22Rv1 (cell line): Measurements from ENCODE around the gene FHL2.

Source experiments
- ZFX ChIP-seq: fragments of 450-650 bp; IDR thresholded peaks from 2 replicates; pipeline ENCODE4 v1.6.1; 2017; ENCODE audit warnings: antibody characterized with exemption, borderline replicate concordance
- TF ChIP-seq, protein P1 (sequence below): fragments of 450-650 bp; IDR thresholded peaks from 2 replicates; pipeline ENCODE4 v1.5.1; 2017; ENCODE audit warnings: mild to moderate bottlenecking

DNA sequence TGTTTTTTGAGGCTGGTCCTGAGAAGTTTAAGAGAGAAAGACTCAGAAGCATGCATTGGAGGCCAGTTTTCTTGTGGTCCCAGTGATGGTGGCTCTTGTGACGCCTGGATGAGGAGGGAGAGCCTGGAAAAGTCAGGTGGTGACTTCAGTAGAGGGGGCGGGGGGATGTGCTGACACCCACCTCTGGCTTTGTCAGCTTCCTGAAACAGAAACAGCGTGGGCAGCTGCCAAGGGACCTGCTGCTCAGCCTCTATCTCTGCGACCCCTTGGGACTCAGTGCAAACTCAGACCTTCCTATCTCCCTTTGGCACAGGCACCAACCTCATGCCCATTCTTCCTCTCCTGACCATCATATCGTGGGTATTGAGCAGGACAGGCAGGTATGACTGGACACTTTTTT, 75.7 kb downstream of the FHL2 start:
- TF ChIP-seq, protein P1, sequence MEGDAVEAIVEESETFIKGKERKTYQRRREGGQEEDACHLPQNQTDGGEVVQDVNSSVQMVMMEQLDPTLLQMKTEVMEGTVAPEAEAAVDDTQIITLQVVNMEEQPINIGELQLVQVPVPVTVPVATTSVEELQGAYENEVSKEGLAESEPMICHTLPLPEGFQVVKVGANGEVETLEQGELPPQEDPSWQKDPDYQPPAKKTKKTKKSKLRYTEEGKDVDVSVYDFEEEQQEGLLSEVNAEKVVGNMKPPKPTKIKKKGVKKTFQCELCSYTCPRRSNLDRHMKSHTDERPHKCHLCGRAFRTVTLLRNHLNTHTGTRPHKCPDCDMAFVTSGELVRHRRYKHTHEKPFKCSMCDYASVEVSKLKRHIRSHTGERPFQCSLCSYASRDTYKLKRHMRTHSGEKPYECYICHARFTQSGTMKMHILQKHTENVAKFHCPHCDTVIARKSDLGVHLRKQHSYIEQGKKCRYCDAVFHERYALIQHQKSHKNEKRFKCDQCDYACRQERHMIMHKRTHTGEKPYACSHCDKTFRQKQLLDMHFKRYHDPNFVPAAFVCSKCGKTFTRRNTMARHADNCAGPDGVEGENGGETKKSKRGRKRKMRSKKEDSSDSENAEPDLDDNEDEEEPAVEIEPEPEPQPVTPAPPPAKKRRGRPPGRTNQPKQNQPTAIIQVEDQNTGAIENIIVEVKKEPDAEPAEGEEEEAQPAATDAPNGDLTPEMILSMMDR = no peak
- no peak for TF ChIP-seq ZFX
